ENCODE results near the gene LBX1. TPM values are rescaled to one million over a fixed set of nuclear protein-coding genes. Genes with fewer than 3 reads are reported as not detected.

LBX1 gene
- total RNA-seq, 1 experiment from 2014 or later = not detected

DNA sequence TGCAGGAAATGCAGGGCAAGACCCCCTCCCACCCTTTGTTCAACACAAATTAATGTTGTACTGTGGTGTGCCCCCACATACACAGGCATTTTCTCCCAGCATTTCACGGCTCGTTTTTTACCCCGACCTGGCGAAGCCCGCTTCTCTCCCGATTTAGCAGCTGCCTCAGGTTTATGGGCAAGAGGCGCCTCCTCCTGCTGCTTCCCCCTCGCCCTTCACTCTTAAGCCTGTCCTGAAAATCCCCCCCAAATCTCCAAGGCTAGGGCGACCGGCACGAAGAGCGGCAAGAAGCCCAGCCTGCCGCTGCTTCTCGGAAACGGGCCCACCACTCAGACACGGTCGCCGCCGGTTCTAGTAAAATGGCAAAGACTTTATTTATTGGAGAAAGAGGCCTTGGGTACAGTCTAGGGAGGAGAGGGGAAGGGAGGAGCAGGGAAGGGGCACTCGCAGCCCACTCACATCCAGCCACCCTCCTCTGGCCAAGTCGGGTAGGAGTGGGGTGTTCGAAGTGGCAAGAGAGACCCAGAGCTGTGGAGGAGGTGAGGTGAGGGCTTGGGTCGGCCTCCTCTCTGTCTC is 3.3 kb downstream of the LBX1 start:
- Mint-ChIP-seq H3K27me3 (ENCODE audit: unreplicated experiment) (peaks cover 99% of the 10 kb centered on the region), H3K4me1 (ENCODE audit: low read depth, unreplicated experiment) (peaks cover 9% of the 10 kb centered on the region), H3K36me3 (ENCODE audit: insufficient read depth, unreplicated experiment) (no peaks in the 10 kb centered on the region), H3K27ac (ENCODE audit: unreplicated experiment) (no peak overlapping the region), H3K9me3 (ENCODE audit: low read depth, unreplicated experiment) (no peaks in the 10 kb centered on the region), H3K4me3 (ENCODE audit: low read depth, unreplicated experiment) (peak overlapping the region; percentile 47)
- no peak for DNase-seq
- intact Hi-C loops (cut with micrococcal nuclease; ENCODE audit: unreplicated experiment) = loop anchor here (5.0 kb wide), 1 partner anchor 331 kb away; no protein-coding TSS in a partner anchor
- TF ChIP-seq, protein P1, sequence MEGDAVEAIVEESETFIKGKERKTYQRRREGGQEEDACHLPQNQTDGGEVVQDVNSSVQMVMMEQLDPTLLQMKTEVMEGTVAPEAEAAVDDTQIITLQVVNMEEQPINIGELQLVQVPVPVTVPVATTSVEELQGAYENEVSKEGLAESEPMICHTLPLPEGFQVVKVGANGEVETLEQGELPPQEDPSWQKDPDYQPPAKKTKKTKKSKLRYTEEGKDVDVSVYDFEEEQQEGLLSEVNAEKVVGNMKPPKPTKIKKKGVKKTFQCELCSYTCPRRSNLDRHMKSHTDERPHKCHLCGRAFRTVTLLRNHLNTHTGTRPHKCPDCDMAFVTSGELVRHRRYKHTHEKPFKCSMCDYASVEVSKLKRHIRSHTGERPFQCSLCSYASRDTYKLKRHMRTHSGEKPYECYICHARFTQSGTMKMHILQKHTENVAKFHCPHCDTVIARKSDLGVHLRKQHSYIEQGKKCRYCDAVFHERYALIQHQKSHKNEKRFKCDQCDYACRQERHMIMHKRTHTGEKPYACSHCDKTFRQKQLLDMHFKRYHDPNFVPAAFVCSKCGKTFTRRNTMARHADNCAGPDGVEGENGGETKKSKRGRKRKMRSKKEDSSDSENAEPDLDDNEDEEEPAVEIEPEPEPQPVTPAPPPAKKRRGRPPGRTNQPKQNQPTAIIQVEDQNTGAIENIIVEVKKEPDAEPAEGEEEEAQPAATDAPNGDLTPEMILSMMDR (IDR thresholded peaks at IDR 0.05; ENCODE audit: unreplicated experiment) = no peak
- BruUV-seq (replicated peaks) = no TSS peak
- CTCF ChIA-PET = no interaction called here

DNA sequence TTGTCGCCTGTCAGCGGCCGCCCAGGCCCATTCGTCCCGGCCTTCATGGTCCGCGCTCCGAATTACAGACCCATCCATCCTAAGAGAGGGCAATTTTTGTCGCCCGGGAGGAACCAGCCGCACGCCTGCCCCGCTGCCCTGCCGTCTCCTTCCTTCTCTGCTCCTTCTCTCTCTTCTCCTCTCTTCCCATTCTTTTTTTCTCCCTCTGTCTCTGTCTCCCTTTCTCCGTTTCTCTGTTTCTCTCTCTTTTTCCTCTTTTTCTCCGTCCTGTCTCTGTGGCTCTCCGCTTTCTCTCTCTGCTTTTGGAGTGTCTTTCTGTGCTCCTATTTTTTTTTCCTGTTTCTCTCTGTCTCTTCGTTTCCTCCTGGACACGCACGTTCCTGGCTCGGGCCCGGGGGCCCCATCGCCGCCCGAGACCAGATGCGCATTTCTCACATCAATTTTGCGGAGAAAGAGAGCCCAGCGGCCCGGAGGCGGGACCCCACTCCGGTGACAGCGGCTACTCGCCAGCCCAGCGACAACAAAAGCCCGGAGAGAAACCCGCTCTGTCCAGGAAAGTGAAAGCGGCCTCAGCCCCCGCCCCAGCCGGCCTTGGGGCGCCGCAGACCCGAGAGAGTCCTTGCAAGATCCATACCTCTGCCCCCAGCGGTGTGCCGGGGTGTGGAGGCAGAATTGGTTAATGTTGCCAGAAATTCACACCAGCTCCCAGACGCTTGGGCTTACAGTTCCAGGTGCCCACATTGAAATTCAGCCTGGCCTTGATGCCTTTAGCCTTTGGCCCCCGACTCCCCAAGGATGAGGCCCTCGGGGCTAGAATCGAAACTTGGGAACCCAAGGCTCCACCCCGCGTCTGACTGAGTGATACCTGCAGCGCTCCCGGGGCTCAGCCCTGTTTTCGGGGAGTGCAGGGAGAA is 4.1 kb downstream of the LBX1 start:
- CTCF ChIA-PET = no interaction called here
- Mint-ChIP-seq H3K4me1 (ENCODE audit: low read depth, unreplicated experiment) (peaks cover 9% of the 10 kb centered on the region), H3K36me3 (ENCODE audit: insufficient read depth, unreplicated experiment) (no peaks in the 10 kb centered on the region), H3K9me3 (ENCODE audit: low read depth, unreplicated experiment) (no peaks in the 10 kb centered on the region), H3K4me3 (ENCODE audit: low read depth, unreplicated experiment) (peak overlapping the region; percentile 29), H3K27me3 (ENCODE audit: unreplicated experiment) (peaks cover 99% of the 10 kb centered on the region), H3K27ac (ENCODE audit: unreplicated experiment) (no peak overlapping the region)
- no peak for DNase-seq
- intact Hi-C loops (cut with micrococcal nuclease; ENCODE audit: unreplicated experiment) = loop anchor here (5.0 kb wide), 1 partner anchor 332 kb away; no protein-coding TSS in a partner anchor
- TF ChIP-seq, protein P1 (IDR thresholded peaks at IDR 0.05; ENCODE audit: unreplicated experiment) = no peak
- BruUV-seq (replicated peaks) = no TSS peak

- H3K4me1 Mint-ChIP-seq (ENCODE audit: low read depth, unreplicated experiment) = peaks cover 9% of the 10 kb centered on the region
- TF ChIP-seq, protein P1 (IDR thresholded peaks at IDR 0.05; ENCODE audit: unreplicated experiment) = no peak
- no peak overlapping the region for H3K27ac Mint-ChIP-seq (ENCODE audit: unreplicated experiment)
- no TSS peak for BruUV-seq (replicated peaks)
- peak overlapping the region; percentile 29 for H3K4me3 Mint-ChIP-seq (ENCODE audit: low read depth, unreplicated experiment)
- intact Hi-C loops (cut with micrococcal nuclease; ENCODE audit: unreplicated experiment) = no loop called here
- DNase-seq = no peak
- CTCF ChIA-PET = interaction anchor here (1.4 kb wide), 1 partner anchor 10 kb away, joined by 5 read pairs; no protein-coding TSS in a partner anchor
- H3K9me3 Mint-ChIP-seq (ENCODE audit: low read depth, unreplicated experiment) = no peaks in the 10 kb centered on the region
- no peaks in the 10 kb centered on the region for H3K36me3 Mint-ChIP-seq (ENCODE audit: insufficient read depth, unreplicated experiment)
- peaks cover 99% of the 10 kb centered on the region for H3K27me3 Mint-ChIP-seq (ENCODE audit: unreplicated experiment)
Observed at GRCh38 chr10:101224060-101224909, 5.0 kb downstream of the LBX1 start.
